HG02943 (cell line): ENCODE measurements around the gene TMC1.
"Not testable (repeated sequence)": the region's sequence is repeated elsewhere in the genome, so short reads cannot be mapped to it uniquely, and the experiment has no call there.

ENCODE experiments used
- ATAC-seq: cut with Tn5 transposase; IDR thresholded peaks from one replicate; pipeline ENCODE4 v1.9.1; 2021; ENCODE audit warnings: mild to moderate bottlenecking, low read depth, moderate library complexity; ENCODE audit not compliant: unreplicated experiment

The TMC1 gene

DNA sequence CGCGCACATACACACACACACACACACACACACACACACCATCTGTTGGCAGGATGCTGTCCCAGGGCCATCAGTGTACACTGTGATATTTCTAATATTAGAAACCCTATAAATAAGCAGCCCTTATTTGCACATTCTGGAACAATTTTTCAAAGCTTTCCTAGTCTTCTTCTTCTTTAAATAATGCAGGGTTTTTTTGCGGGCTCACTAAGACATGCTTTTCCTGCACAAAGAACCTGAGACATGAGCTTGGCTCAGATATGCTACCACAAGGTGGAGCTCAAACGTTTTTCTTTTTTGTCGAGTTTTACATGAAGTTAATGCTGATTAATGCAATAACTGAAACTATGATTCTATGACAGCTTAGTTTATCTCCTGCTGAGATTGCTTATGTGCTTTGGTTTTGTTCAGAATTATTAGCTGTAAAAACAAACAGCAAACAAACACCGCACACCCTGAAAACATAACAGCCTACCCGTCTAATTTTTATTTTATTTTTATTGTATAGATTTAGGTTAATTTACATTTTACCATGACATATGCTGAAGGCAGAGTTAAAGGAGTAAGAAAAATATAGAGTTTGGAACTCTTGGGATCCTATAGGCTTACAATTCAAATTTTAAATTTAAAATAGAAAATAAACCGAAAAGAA lies 335.7 kb downstream of the TMC1 start:
- ATAC-seq, result no peak

- ATAC-seq, result no peak
These were observed 336.2 kb downstream of the TMC1 start for GRCh38 chr9:72857624-72857996.

GRCh38 chr9:72858089-72858912 lies 336.9 kb downstream of the TMC1 start:
- ATAC-seq, result no peak

GRCh38 chr9:72862788-72863187 lies 341.4 kb downstream of the TMC1 start:
- ATAC-seq, result not testable (repeated sequence)

DNA sequence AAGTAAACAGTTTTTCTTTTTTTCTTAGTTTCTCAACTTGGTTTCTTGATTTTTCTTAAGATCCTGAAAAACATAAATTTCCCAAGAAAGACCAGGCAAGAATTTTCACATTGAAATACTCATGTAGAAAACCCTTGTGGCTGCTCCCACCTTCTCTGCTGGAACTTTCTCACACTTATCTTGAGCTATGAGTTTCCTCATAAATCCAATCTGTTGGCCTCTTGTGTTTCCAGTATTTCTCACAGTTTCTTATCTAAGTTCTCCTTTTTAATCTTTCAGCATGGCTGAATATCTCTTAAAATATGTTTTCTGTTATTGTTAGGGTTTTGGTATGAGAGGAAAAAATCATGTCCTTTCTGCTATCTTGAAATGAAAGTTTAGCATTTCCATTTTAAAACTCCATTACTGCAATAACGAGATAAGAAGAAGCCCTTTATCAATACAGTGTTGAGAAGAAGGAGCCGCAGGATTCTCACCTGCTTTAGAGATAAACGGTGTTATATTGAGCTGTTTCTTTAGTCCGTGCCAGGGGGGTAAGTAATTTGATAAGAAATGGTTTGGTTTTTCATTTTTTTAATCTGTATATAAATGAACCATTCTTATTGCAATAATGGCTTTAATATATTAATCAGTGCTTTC lies 342.2 kb downstream of the TMC1 start:
- ATAC-seq, result no peak

DNA sequence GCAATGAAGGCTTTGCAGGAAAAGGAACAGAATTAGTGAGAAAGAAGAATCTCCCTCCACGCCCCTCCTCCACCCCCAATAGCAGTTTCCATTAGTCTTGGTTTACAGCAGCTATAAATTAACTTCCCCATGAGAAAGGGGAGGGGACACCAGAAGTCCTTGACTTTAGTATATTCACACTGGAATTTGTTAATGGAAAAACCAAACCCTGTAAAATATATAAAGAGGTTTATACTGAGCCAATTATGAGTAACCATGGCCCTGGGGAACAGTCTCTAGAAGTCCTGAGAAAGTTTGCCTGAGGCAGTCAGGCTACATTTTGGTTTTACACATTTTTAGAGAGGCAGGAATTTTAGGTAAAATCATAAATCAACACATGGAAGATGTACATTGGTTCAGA lies 342.9 kb downstream of the TMC1 start:
- ATAC-seq, result no peak

GRCh38 chr9:72871685-72872084 lies 350.3 kb downstream of the TMC1 start:
- no peak for ATAC-seq

DNA sequence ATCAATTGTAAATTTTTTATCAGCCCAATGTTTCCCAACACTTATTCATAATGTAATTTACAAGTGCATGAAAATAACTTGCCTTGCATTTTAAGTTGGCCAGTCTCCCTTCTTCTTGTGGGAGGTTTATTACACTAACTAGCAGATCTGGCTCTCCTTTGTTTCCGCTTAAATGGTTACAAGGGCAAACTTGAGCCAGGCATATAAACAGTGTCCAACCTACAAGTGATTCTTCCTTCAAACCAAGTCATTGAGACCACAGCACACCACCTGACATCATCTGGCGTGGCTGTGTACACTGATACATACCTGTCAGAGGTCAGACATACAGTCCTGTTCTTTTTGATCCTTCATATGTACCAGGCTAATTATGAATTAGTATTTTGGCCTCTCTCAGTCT lies 351.3 kb downstream of the TMC1 start:
- no peak for ATAC-seq

DNA sequence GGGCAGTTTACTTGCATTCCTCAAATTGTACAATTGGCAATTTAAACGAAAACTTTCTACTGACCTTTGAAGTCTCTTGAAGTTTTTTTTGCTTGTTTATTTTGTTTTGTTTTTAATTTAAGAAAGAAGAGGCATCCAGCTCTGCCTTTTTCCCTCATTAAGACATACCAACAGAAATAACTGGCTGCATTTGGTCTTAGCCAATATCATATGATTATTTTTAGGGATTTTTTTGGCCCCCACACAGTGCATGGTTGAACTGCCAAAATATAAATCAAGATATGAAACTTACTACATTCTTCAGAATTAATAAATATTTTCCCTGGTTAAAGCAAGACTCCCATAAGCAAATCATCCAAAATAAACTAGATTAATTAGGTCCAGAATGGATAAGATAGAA lies 352.0 kb downstream of the TMC1 start:
- no peak for ATAC-seq

DNA sequence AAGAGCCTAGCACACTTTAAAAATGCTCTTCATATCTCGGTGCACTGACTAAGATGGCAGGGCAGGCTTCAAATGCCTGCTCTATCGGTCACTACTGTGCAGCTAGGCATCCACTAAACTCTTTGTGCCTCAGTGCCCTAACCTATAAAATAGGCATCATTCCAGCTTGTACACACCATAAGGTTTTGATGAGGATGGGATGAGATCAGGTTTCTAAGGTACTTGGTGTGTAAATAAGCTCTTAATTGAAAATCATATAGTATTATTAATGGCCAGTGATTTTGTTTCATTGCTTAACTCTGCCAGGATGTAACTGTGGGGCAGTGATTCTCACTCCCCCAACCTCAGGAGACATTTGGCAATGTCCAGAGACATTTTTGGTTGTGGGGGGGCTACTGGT lies 352.9 kb downstream of the TMC1 start:
- no peak for ATAC-seq

DNA sequence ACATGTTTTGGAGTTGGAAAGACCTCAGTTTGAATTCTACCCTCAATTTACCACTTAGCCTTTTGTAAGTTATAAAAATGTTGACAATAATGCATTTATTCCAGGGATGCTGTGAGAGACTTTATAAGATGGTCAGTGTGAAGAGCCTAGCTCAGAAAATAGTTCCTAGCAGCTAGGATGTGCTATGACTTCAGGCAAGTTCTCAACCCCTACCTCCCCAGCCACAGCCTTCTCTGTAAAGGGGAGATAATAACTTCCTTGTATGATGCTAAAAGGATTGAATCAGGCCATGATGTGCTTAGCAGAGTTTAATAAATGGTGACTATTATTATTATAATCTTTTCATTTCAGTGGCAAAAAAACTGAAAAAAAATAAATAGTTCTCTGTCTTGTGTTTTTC lies 353.8 kb downstream of the TMC1 start:
- ATAC-seq, result no peak

DNA sequence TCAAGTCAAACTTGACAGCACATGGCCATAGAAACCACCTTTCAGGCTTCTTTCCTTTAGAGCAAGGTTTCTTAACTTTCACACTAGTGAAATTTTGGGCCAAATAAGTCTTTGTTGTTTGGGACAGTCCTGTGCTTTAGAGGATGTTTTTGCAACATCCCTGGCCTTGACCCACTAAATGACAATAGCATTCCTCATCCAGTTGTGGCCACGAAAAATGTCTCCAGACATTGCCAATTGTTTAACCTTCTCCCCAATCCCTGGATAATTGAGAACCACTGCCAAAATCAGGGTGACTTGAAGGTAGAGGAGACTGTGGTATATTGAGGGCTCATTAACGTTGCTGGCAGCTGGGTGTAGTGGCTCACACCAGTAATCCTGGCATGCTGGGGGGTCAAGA lies 359.4 kb downstream of the TMC1 start:
- no peak for ATAC-seq

DNA sequence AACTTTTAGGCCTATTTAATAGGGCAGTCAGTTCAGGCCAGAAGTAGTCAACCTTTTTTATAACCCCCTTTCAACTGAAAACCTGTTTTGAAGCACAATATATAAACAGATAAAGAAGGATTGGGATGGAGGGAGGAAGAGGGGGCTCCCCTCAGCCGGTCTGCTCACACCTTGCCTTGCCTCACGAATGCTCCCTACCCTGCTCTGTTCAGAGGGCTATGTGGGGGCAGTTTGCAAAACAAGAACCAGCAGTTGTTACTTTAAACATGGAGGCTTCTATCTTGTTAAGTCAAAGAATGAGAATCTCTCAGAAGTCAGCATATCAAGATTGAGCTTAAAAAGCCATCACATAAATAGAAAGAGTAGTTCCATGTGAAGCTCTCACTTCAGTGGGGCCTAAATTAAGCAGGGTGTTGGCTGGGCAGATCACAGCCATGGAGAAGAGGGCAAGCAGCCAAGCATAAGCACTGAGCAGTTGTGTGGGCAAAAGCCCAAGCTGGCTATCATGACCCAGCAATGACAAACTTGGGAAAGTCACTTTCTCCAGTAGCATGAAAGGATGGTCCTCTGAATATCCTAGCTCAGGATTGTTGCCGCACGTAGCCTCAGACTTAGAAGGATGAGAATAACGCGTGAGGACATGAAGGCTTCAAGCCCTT lies 360.8 kb downstream of the TMC1 start:
- ATAC-seq, result no peak

DNA sequence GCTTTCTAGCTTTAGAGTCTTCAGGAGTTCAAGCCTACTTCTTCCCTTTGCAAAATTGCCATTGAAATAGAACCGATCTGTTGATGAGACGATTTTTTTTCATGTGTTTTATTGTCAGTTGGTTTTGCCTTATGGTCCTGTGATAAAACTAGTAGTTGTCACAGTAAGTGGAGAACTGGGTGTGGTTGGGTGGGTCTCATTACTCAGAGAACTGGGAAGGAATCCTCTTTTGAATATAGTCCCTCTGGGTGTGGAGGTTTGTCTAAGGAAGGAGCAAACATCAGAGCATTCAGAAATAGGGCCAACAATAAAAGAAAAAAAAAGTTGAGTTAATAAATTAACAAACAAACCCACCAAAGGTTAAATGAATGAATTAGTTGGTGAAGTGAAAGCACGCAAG lies 362.5 kb downstream of the TMC1 start:
- no peak for ATAC-seq

DNA sequence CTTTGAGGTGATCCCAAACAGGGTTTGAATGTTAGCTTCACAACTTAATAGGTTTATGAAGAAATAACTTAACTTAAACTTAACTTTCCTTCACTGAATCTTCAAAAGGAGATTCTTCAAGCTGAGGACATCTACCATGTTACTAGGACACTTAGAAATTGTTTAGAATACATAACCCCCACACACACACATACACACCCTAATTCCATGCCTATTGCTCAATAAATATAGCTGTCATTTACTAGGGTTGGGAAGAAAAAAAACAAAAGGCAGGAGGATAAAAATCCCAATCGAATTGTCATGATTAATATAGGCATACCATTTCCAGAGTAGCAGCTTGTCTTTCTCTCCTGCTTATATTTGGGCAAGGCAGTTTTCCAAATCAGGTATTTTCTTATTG lies 363.1 kb downstream of the TMC1 start:
- ATAC-seq, result no peak
